Left forelimb (tissue), 1 donor: Measurements from ENCODE around the gene KRT76.

ENCODE experiments used
- DNase-seq: peaks from one replicate; pipeline ENCODE4 v3.0.0-alpha.2; 2018; ENCODE audit warnings: low spot score

KRT76 gene

DNA sequence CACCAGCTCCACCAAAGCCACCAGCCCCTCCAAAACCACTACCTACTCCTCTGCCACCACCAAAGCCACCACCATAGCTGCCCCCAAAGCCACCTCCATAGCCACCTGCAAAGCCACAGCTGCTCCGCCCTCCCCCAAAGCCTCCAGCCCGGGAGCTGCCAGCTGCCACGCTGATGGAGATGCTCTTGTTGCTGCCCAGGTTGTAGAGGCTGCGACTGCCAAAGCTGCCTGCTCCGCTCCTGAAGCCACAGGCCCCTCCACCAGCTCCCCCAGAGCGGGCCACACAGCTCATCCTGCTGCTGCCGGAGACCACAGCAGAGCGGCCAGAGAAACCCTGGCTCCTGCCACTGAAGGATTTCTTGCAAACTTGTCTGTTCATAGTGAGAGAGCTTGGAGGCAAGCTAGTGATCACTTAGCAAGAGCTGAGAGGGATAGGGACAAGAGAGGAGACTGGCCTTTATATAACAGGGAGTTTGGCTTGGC lies at the start of gene KRT76:
Gene KRT76 (minus strand): TSS at position 433 of the 483 bp plus-strand sequence. CDS start 54 bp downstream, at position 379.
- DNase-seq, result no peak

DNA sequence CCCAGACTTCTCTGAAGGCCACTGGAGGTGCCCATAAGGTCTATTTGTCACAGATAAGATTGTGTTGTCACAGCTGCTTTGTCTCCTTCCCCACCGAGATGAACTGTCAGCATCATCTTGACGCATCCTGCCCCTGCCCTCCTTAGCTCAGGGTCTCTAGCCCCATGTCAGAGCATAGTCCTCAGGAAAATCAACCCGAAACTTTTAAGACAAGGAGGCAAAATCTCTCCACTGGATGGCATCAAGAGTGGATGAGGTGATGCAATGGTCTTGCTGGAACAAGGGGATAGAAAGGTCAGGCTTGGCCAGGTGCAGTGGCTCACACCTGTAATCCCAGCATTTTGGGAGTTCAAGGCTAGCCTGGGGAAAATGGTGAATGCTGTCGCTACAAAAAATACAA lies 48.8 kb upstream of the KRT76 start:
- no peak for DNase-seq

DNA sequence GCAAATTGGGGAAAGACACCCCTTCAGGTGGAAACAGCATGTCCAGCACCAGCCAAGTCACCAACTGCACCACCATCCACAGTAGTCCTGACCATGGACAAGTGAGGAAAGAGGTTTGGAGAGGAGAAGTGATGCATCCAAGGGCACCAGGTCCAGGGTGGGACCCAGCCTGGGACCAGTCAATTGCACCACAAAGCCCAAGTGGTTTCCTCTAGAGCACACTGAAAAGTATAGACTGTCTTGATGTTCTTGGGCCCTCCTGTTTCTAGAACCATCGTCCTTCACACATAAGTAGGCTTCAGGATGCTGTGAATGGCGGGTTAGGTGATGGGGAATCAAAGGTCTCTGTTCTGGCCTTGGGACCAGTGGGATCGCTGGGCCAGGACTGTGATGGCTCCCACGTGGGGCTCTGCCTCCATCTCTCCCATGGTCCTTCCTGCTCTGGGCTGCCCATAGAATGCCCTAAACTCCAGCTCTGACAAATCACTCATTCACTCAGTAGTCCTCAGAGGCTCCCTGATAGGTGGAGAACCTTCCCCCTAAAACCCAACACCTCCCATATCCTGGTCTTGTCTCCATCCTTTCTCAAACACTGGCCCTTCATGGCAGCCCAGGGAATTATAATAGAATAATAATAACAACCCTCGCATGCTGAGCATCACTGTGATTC lies 47.7 kb upstream of the KRT76 start:
- no peak for DNase-seq

DNA sequence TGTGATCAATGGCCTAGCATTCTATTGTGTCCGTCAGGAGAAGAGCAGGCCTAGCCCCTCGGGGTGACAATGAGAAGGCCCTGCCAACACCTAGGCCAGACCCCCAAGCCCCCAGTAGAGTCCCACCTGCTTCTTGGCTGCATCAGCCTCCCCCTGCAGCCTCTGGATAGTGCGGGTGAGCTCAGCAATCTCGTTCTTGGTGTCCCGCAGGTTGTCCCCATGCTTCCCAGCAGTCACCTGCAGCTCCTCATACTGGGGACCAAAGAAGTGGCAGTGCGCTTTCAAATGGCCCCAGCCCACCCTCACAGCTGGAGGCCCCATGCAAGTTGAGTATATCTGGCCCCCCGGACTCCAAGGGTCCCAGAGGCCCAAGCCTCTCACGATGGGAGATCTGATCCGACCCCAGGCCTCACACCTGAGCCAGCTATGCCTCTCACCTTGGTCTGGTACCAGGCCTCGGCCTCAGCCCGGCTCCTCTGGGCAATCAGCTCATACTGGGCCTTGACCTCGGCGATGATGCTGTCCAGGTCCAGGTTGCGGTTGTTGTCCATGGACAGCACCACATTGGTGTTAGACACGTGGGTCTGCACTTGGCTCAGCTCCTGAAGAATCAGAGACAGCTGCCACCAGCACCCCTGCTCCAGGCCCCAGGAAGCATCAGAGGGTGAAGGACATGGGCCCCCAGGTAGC lies 46.8 kb upstream of the KRT76 start:
- no peak for DNase-seq

DNA sequence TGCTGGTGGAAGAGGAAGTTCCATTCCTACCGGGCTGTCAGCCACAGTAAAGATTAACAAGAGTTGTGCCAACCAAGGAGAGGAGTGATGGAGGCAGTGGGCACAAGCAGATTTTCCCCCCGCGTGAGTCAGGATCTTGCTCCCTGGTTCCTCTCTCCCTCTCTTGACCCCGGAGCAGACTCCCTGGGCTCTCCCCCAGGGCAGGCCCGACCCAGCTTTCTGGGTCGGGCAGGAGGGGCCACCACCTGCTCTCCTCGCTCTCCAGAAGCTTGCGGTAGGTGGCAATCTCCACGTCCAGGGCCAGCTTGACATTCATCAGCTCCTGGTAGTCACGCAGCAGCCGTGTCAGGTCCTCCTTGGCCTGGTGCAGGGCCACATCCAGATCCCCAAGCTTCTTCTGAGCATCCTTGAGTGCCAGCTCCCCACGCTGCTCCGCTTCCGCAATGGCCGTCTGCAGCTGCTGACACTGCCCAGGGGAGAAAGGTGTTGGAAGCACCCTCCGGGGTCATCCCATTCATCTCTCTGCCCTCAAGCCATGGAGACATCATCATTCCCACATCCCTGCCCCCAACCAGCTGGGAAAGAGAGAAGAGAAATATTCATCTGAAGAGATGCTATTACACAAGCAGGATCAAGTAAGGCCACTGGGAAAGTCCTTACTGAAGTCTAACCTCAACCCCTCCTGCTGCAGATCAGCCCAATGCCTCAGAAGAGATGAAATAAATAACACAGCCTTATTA lies 45.8 kb upstream of the KRT76 start:
- DNase-seq, result no peak

DNA sequence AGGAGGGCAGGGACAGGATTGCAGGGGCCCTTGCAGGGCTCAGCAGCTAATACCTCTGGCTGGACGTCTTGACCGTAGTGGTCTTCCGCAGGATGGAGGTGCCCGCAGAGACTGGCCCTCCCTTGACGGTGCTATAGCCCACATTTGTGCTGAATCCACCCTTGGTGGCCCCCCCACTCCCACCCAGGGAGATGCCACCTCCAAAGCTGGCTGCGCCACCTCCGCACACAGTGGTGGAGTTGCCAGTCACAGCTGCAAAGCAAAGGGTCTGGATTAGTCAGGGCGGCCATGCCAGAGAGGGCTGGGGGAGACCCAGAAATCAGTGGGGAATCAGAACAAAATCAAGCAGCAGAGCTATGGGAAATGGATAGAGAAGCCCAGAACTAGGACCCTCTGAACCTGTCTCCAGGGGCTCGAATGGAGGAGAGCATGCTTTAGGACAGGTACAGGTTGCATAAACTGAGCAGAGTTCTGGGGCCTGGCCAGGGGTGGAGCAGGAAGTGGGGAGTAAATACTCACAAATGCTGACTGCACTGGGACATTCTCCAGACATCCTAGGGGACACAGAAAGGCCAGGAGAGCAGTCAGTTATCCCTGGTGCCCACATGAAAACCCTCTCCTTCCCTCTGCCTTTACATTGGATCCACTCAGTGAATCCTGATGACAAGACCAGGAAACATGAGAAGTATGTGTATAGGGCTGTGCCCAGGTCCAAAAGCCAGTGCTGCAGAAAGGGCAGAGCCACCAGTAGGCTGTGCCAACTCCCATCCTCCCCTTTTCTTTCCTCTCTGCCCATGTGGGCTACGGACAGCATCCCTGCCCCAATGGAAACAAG lies 44.9 kb upstream of the KRT76 start:
- no peak for DNase-seq

DNA sequence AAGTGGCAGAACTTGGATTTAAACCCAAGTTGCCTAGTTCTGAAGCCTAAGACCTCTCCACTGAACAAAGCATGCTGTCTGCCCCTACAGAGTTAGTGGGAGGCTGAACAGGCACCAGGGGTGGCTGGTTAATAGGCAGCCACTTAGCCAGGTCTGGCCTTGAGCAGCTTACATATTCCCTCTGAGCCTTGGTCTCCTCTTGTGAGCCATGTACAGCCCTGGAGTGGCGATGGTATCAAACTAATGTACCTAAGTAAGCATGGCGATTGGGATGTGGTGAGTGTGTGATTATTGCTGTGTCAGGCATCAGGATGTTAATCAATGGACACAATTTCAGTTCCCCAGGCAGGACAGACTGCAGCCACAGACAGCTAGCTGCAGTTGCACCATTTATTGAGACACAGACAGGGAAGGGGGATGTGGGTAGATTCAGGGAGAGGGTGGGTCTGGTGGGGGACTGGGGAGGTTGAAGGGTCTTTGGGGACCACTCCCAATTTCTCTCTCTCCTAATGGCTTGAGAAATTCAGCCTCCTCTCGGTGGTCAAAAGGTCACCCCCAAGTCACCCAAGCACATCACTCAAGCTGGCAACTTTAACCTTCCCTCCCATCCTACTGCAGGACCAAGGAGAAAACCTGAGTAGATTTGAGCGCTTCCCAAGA lies 44.1 kb upstream of the KRT76 start:
- no peak for DNase-seq

DNA sequence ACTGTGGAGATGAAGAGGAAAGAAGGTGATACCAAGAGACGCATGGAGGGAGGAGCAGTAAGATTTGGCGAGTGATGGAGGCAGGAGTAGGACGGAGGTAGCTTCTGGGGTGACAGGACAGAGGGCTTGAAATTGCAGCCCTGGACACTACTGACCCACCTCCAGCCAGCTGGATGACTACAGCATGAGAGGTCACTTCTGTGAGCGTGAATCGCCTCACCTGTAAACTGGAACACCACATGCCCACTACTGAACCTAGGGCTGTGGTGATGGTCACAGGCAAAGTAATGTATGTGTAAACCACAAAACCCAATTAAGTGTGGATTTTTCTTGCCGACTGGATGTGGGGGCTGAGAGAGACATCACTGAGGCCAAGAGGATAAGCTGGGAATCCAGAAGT lies 43.4 kb upstream of the KRT76 start:
- DNase-seq, result no peak

DNA sequence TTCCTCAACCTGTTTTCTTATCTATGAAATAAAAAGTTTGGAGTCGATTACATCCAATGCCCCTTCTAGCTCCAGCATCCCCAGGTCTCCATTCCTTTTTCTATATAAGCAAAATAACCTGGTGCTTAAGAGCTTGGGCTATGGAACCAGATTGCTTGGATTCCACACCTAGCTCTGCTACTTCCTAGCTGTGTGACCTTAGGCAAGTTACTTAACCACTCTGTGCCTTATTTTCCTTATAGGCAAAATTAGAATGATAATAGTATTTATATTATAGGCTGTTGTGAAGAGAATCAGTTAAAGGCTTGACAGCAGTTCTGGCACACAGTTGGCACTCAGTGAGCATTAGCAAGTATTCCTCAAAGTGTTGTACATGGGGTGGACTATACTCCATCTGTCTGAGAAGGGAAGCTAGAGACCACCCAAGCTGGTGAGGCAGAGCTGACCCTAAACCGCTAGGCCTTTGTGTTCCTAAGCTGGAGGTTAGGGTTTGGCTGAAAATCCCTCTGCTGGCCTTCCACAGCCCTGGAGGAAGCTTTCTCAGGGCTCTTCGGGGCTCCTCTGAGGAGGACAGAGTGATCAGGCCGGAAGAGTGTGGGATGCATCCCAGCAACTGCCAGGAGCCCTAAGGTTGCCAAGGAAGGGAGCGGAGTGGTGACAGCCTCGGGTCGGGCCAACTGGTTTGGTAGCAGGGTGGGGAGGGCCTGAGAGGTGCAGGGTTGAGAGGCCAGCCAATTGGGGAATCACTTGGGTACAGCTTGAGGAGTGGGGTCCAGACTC lies 42.8 kb upstream of the KRT76 start:
- DNase-seq, result no peak

DNA sequence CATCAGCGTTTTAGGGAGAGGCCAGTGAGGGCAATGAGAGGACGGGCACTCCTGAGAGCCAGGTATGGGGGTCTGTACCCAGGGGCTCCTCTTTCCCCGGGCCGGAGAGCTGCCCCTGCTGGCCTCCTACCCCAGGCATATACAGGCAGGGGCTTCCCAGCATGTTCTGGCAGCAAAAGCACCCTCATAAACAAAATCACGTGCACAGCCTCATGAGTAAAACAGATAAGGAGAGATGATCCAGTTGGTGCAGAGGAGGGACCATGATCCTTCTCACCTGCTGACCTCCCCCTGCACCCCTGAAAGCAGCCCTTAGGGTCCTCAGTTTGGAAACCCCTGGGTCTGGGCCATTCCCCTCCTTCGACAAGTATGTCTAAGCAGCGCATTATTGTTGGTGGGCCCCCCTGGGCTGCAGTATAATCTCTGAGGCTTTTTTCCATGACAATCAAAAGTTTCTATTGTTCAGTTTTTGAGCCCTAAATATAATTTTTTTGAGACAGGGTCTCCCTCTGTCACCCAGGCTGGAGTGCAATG lies 41.8 kb upstream of the KRT76 start:
- no peak for DNase-seq

DNA sequence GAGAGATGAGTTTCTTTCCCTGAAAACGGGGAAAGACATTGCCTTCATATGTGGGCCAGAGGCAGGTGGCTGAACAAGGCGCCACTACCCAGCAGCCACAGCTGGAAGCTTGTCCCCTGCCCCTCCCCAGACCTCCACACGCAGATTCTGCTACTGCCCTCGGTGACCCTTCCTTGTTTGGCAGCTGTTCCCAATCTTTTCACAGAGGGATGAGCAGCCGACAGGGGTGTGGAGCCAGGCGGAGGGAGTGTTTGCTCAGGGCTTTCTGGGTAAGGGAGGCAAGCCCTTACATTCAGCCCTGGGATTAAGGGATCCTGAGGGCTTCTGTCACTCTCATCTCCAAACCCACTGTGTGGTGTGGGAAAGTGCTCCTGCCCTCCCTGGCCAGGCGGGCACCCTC lies 41.2 kb upstream of the KRT76 start:
- DNase-seq, result no peak

DNA sequence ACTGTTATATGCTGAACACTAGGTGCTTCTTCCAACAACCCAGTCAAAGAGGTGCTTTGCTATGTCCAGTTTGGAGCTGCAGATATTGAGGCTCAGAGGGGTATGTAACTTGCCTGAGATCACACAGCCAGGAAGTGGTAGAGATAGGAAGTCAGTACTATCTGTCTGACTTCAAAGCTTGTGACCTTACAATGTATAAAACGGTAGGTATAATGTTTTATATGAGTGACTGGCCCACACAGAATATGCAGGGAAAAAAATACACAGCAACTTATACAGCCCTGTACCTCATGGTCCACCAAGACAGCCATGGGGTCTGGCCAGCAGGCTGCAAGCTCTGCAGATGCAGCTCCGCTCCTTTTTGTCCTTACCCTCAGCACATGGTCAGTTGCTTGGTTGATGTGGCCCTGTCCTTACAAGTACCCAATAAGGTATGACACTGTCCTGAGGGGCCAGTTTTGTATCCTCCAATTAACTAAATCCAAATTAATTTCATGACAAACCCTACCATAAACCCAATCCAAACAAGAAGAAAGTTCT lies 40.6 kb upstream of the KRT76 start:
- DNase-seq, result no peak

DNA sequence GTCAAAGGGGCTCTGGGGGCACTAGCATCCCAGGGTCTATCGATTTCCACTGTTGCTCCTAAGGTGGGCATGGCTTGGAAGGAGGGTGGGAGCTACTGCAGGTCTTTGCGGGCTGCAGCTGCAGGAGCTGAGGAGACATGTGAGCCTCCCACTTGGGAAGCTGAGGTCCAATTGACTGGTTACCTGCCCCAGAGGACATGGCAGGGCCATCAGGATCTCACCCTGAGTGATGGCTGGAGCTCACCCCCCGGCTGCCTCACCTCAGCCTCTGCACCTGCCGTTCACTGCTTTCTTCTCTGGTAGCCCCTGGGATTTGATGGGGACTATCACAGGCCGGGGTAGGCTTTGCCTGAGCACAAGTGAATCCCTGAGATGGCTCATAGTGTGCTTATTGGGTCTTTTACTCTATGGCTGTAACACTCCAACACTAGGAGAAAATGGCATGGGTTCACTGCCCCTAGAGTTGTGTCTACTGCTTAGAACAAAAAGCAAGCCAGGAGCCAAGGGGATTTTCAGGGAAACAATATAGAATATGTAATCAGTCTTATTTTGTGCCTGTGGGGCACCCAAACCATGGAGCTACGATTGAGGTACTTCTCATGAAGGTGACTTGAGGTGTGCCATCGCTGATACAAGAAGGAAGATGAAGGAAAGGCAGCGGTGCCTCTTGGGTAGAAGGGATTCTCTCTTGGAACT lies 40.0 kb upstream of the KRT76 start:
- no peak for DNase-seq

DNA sequence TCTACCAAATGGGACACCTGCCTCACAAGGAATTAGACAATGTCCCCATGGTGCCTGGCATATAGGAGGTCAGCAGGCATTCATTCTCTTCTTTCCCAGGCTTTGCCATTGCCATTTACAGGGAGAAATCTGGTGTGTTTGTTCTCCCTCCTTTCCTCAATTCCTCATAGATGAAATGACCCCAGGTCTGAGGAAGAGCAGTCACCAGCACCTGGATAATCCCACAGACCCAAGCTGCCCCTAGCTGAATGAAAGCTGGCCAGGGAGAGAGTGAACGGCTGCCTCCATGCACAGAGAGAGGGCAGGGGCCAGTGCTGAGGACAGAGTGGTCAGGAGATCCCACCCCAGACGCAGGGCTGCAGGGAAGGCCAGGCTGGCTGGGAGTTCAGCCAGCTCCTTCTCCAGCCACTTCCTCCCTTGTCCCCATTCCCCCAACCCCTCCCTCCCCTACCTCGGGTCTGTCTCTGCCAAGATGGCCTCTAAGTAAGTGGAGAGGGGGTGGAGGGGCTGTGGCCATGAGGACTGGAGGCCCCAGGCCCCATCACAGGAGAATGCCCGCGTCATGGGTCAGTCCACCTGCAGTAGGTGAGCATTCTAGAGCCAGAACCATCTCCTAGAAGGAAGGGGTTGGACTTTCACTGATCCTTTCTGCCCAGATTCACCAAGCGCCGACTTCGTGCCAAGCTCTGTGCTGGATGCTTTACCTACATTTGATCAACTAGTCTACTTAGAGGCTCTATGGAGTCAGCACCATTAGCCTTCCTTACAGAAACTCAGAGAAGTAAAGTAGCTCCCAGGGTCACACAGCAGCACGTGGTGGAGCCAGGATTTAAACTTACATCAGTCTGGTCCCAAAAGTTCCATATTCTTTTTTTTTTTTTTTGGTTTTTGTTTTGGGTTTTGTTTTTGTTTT lies 38.8 kb upstream of the KRT76 start:
- no peak for DNase-seq

DNA sequence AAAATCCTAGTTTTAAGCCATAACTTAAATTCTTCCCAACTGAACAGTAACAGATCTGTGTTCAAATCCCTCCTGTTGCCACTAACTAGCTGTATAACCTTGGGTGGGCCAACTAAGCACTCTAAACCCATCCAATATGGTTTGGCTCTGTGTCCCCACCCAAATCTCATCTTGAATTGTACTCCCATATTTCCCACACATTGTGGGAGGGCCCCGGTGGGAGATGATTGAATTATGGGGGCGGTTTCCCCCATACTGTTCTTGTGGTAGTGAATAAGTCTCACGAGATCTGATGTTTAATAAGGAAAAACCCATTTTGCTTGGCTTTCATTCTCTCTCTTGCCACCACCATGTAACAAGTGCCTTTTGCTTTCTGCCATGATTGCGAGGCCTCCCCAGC lies 38.0 kb upstream of the KRT76 start:
- no peak for DNase-seq

DNA sequence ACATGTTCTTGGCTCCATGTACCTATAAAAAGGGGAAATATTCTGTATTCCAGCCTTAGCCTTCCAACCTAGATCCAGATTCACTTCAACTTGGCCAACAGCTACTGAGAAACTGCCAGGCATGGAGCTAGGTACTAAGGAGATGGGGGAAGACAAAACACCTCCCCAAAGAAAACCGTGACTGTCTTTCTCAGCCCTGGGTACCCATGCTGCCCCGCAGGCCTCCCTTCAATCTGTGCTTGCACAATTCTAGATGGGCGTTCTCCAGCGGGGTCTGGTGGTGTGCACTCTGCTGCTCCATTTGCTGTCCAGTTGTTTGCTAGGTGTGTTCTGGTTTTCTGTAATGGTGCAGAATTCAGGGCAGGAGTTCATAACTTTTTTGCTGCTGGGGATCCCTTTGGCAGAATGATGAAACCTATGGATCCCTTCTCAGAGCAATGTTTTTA lies 37.6 kb upstream of the KRT76 start:
- DNase-seq, result no peak

DNA sequence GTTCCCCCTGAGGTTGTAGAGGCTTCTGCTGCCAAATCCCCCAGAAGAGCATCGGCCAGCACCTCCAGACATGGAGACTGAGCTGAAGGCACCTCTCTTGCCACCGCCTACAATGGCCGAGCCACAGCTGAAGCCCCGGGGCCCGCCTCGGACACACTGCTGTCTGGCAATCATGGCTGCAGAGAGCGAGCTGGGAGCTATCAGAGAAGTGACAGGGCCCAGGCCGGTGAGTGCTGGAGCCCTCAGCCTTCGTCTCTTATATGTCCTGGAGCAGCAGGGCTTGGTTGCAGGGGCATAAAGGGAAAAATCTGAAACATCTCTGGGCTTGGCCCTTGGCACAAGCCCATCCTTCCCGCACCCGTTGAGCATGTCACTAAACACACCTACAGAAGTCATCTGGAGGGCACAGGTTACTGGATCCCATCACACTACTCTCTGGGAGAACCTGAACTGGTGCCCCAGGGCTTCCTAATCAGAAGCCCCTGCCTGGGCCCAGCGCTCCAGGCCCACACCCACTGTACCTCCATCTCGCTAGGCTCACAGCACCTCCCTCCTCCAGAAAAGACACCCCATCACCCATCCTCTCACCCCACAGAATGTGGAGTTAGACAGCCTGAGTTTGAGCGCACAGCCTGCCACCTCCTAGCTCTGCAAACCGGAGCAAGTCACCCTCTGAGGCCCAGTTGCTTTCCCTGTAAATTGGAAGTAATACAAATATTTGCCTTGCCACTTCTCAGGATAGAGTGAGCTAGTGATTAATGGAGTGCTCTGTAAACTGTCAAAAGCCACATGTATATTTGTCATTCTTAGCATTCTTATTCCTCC lies 37.0 kb upstream of the KRT76 start, which contains the start of gene KRT4:
Gene KRT4 (minus strand): TSS at position 232 of the 825 bp plus-strand sequence. CDS start 58 bp downstream, at position 174.
- DNase-seq, result no peak
